Astrocyte of the hippocampus (primary cell): Measurements from ENCODE around the gene KANK3.
"Not testable (repeated sequence)": the region's sequence is repeated elsewhere in the genome, so short reads cannot be mapped to it uniquely, and the experiment has no call there.

ENCODE experiments used
- DNase-seq: peaks from one replicate; pipeline ENCODE4 v3.0.0; 2011; ENCODE audit warnings: low read depth, low spot score

KANK3 gene

DNA sequence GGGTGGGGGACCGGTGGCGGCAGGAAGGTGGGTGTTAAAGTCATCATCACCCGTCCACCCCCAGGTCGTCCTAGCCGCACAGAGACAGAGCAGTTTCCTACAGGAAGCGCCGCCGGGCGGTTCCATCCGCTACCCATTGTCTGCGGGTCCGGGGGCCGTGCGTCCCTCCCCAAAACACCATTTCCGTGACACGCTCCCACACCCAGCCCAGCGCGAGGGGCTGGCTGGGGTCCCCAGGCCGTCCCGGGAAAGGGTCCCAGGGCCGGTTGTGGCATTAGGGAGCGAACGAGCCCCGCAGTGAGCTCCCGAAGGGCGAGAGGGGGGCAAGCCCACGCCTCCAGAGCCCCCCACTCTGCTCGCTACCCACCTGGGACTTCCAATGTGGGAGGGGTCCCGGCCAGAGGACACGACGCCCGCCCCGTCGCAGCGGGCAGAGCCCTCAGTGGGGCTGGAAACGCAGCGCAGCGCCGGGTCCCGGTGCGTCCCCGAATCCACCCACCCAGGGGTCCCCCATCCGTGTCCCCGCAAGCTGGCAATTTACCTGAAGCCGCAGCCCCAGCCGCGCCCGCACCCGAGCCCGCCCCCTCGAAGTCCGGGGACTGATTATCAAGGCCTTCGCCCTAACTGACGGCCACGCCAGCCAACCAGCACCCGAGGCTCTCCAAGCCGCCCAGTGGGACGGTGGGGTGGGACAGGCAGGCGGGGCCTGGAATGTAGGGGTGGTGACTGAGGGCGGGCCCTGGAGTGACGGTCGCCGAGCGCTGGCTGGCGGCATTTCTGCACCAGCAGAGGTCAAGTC, at the start of gene KANK3:
TSS of gene KANK3 (minus strand) at position 579 of the 799 bp plus-strand sequence. CDS start 5,434 bp downstream, outside the sequence.
- peak; percentile 96 for DNase-seq

GRCh38 chr19:8392017-8392591, 49.0 kb upstream of the KANK3 start:
- DNase-seq = peak; percentile 34

- no peak for DNase-seq
These were observed 48.3 kb upstream of the KANK3 start for GRCh38 chr19:8391198-8392016.

DNA sequence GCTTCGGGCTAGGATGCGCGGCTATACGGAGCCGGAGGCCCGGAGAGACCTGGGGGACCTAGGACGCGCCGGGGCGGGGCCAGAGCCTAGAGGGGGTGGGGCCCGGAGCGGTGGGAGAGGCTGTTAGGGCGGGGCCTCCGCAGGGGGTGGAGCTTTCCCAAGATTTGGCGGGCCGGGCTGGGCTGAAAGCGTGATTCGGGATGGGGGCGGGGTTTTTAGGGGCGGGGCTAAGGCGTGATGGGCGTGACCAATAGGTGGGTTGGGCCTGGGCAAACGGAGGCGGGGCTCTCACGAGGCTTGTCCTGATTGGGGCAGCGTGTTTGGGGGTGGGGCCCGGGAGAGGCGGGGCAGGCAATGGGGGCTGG, 47.5 kb upstream of the KANK3 start:
- peak; percentile 95 for DNase-seq

DNA sequence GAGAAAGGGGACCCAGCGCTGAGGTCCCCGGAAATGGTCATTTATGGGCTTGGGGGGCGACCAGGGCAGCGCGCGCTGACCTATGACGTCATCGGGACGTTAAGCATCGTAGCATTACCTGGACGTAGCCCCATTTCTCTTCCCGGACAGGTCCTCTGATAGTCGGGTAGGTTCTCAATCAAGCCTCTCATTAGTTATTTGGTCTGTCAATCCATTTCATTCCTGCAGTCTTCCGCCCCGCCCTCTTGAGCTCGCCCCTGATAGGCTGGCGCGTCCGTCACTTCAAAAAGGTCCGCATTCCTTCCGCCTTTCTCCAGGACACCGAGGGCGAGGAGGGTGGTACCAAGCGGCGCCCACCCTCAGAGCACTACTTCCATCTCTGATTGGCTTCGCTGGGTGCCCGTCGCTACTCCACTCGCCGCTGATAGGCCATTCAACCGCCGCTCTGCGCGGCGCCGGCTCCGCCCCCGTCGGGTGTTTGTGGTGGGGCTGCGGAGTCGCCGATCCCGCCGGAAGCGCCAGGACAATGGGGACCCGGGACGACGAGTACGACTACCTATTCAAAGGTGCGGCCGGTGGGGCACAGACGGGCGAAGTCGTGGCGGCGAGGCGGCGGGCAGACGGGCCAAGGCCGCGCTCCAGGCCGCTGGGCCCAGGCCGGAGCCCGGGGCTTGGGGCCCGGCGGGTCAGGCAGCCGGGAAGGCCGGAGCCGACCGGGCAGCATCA, 47.0 kb upstream of the KANK3 start, which contains the start of gene RAB11B:
TSS of gene RAB11B (plus strand) at position 470 of the 726 bp plus-strand sequence. CDS start at position 527, 57 bp downstream.
- peak; percentile 100 for DNase-seq

DNA sequence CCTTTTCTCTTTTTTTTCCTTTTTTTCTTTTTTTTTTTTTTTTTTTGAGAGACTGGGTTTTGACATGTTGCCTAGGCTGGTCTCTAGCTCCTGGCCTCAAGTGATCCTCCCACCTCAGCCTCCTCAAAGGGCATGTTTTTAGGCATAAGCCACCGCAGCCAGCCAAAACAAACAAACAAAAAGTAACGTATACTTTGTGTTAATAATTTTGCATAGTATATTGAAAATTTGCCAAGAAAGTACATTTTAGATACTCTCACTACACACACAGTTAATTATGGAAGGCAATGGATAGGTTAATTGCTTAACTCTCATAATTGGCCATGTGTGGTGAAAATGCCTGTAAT, 45.5 kb upstream of the KANK3 start:
- DNase-seq = no peak

DNA sequence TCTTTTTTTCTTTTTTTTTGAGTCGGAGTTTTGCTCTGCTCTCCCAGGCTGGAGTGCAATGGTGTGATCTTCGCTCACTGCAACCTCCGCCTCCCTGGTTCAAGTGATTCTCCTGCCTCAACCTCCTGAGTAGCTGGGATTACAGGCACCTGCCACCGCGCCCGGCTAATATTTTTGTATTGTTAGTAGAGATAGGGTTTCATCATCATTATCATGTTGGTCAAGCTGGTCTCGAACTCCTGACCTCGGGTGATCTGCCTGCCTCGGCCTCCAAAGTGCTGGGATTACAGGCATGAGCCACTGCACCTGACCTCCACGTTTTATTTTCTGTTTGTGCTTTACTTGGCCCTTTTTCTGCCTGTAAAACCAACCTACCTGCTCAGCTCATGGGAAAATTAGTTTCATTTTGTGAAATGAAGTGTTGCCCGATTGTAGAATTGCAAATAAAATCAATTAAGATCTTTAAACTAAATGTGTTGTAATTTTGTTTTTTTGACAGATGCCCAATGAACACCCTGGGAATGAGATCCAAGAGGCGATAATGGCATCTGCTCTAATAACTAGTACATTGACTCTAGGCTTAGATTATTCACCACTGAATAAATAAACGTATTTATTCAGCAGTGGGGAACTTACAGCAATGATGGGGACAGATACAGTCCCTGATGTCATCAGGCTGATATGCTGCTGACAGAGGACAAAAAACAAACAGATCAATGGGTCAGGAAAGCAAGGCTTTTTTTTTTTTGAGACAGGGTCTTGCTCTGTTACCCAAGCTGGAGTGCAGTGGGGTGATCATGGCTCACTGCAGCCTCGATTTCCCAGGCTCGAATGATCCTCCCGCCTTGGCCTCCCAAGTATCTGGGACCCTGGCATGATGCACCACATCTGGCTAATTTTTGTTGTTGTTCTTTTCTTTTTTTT, 44.9 kb upstream of the KANK3 start:
- no peak for DNase-seq

DNA sequence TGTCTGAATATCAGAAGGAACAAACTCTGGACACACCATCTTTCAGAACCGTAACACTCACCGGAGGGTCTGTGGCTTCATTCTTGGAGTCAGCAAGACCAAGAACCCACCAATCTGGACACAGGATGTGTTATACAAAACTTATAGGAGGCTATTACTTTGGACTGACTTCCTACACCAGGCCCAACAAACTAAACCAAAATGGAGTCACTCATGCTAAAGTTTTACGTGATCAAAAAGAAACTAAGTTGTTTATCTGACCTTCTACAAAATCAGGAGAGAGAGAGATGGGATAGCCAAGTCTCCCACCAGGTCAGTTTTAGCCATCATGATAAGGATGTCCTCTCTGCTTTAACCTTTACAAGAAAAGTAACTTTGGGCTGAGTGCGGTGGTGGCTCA, 43.9 kb upstream of the KANK3 start:
- no peak for DNase-seq

GRCh38 chr19:8386419-8386818, 43.4 kb upstream of the KANK3 start:
- DNase-seq = not testable (repeated sequence)

DNA sequence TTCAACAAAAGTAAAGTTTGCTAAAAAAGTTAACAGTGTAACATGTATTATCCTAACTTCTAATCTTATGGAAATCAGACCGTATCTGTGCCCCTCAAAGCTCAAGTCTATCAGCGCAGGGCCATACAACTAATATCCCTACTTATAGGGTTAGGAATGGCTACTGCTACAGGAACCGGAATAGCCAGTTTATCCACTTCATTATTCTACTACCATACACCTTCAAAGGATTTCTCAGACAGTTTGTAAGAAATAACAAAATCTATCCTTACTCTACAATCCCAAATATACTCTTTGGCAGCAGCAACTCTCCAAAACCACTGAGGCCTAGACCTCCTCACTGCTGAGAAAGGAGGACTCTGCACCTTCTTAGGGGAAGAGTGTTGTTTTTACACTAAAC, 42.5 kb upstream of the KANK3 start:
- DNase-seq = not testable (repeated sequence)

DNA sequence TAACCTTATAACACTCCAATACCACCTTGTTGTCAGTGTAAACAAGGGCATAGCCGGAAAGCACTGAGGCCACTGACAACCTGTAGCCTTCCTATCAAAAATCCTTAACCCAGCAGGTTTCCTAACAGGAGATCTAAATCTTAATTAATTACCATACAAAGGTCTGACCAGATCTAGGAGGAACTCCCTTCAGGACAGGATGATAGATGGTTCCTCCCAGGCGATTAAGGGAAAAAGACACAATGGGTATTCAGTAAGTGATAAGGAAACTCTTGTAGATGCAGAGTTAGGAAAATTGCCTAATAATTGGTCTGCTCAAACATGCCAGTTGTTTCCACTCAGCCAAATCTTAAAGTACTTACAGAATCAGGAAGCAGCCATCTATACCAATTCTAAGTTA, 42.0 kb upstream of the KANK3 start:
- DNase-seq = not testable (repeated sequence)

DNA sequence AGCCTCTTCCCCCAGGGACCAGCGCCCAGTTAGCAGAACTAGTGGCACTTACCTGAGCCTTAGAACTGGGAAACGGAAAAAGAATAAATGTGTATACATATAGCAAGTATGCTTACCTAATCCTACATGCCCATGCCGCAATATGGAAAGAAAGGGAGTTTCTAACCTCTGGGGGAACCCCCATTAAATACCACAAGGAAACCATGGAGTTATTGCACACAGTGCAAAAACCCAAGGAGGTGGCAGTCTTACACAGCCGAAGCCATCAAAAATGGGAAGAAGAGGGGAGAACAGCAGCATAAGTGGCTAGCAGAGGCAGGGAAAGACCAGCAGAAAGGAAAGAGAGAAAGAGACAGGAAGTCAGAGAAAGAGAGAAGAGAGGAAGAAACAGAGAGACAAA, 41.5 kb upstream of the KANK3 start:
- not testable (repeated sequence) for DNase-seq

- DNase-seq = not testable (repeated sequence)
These were observed 36.3 kb upstream of the KANK3 start for GRCh38 chr19:8379156-8379891.

- no peak for DNase-seq
These were observed 34.5 kb upstream of the KANK3 start for GRCh38 chr19:8377598-8377997.

DNA sequence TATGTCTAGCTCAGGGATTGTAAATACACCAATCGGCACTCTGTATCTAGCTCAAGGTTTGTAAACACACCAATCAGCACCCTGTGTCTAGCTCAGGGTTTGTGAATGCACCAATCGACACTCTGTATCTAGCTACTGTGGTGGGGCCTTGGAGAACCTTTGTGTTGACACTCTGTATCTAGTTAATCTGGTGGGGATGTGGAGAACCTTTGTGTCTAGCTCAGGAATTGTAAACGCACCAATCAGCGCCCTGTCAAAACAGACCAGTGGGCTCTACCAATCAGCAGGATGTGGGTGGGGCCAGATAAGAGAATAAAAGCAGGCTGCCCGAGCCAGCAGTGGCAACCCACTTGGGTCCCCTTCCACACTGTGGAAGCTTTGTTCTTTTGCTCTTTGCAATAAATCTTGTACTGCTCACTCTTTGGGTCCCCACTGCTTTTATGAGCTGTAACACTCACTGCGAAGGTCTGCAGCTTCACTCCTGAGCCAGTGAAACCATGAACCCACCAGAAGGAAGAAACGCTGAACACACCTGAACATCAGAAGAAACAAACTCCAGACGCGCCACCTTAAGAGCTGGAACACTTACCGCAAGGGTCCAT, 33.4 kb upstream of the KANK3 start:
- DNase-seq = not testable (repeated sequence)

GRCh38 chr19:8375766-8376165, 32.7 kb upstream of the KANK3 start:
- DNase-seq = not testable (repeated sequence)

GRCh38 chr19:8373867-8374813, 31.1 kb upstream of the KANK3 start:
- no peak for DNase-seq
